ENCODE measurements around the gene ST3GAL5.

GRCh38 chr2:85830645-85831044 is 58.1 kb downstream of the ST3GAL5 start:
- TF ChIP-seq EZH2 (IDR thresholded peaks at IDR 0.05; ENCODE audit: borderline replicate concordance, low read depth, low read length, poor library complexity, severe bottlenecking) (no peak), CTCF (conservative IDR thresholded peaks at IDR 0.05; ENCODE audit: low read depth, low read length) (0 out of 2 replicates have a peak, but pooled peaks have one; percentile 26)

All from A673 (cell line).